Common myeloid progenitor, CD34-positive (primary cell): ENCODE data around the gene TBX6.
"Not testable (repeated sequence)": the region's sequence is repeated elsewhere in the genome, so short reads cannot be mapped to it uniquely, and the experiment has no call there.

Experiments
- CTCF ChIA-PET: fragments of 350-600 bp; sonication (Branson Sonifier 250); formaldehyde crosslinking; loops from one replicate; lab custom pipeline; 2021; ENCODE audit warnings: antibody characterized with exemption; lab: Charles Lee
- POLR2A ChIA-PET: fragments of 350-600 bp; sonication (Branson Sonifier 250); formaldehyde crosslinking; loops from one replicate; lab custom pipeline; 2021; ENCODE audit warnings: antibody characterized with exemption; lab: Charles Lee
- DNase-seq, 3 donors: peaks; one replicate each; pipeline versions ENCODE4 v3.0.0 to v3.0.0-alpha.2; 2013
- H3K27ac ChIP-seq, 2 experiments: 1 replicate in 1 of 2; 2 replicates in 1 of 2; pipeline ENCODE4 v1.7.0; 2013; ENCODE audit warnings: inconsistent platforms in 2 of 2, low read length in 2 of 2, mild to moderate bottlenecking in 2 of 2, low read depth in 1 of 2, moderate library complexity in 1 of 2; ENCODE audit not compliant: severe bottlenecking in 2 of 2, insufficient read depth in 1 of 2, poor library complexity in 1 of 2
- H3K27me3 ChIP-seq, 5 experiments: replicated peaks in 2 of 5; 1 replicate in 3 of 5; 2 replicates in 2 of 5; pipeline versions ENCODE4 v1.6.1 to v1.7.0; 2013; ENCODE audit warnings: low read length in 4 of 5, mild to moderate bottlenecking in 2 of 5, moderate library complexity in 2 of 5, inconsistent platforms in 1 of 5; ENCODE audit not compliant: insufficient read depth in 5 of 5, control insufficient read depth in 4 of 5
- H3K36me3 ChIP-seq, 4 experiments: 1 replicate in 2 of 4; 2 replicates in 2 of 4; pipeline versions ENCODE4 v1.6.1 to v1.7.0; 2013; ENCODE audit warnings: low read length in 3 of 4, control low read depth in 1 of 4, mild to moderate bottlenecking in 1 of 4; ENCODE audit not compliant: control insufficient read depth in 4 of 4, insufficient read depth in 4 of 4
- H3K4me1 ChIP-seq, 4 experiments: 1 replicate in 3 of 4; 2 replicates in 1 of 4; pipeline versions ENCODE4 v1.6.1 to v1.7.1; 2013; ENCODE audit warnings: low read length in 3 of 4, mild to moderate bottlenecking in 3 of 4, control low read depth in 1 of 4, inconsistent platforms in 1 of 4, moderate library complexity in 1 of 4; ENCODE audit not compliant: control insufficient read depth in 4 of 4, insufficient read depth in 4 of 4; ENCODE audit errors: control extremely low read depth in 1 of 4
- H3K4me3 ChIP-seq, 7 experiments: 1 replicate in 4 of 7; 2 replicates in 3 of 7; pipeline versions ENCODE4 v1.5.1 to v1.7.0; 2013; ENCODE audit warnings: mild to moderate bottlenecking in 7 of 7, low read length in 6 of 7, moderate library complexity in 6 of 7, inconsistent platforms in 2 of 7, low read depth in 2 of 7, control low read depth in 1 of 7; ENCODE audit not compliant: insufficient read depth in 4 of 7, control insufficient read depth in 1 of 7; ENCODE audit errors: extremely low read depth in 1 of 7
- H3K9me3 ChIP-seq, 5 experiments: 1 replicate in 4 of 5; 2 replicates in 1 of 5; pipeline versions ENCODE4 v1.6.1 to v1.7.1; 2013; ENCODE audit warnings: low read length in 4 of 5, mild to moderate bottlenecking in 2 of 5, inconsistent platforms in 1 of 5, low read depth in 1 of 5, moderate library complexity in 1 of 5; ENCODE audit not compliant: control insufficient read depth in 4 of 5, insufficient read depth in 2 of 5; ENCODE audit errors: control extremely low read depth in 1 of 5
- WGBS: methylation state at CpG from one replicate; pipeline ENCODE4 v1.1.5; 2013; ENCODE audit not compliant: insufficient coverage; 5-methylcytosine and 5-hydroxymethylcytosine counted together

TBX6 gene

DNA sequence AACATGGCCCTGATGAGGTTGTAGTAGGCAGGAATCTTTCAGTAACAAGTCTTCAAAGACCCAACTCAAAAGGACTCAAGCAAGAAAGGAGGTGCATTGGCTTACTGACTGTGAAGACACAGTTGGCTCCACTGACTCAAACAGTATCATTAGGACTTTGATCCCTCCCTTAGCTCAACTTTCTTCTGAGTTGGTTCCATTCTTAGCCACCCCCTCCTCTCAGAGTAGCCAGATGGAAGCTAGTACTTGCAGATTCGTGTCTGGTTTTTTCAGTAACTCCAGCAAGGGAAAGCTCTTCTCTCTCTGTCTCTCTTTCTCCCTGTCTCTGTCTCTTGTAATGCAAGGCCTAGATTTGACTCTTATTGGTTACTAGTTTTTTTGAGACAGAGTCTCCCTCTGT is 36.3 kb upstream of the TBX6 start:
- no peaks in the 10 kb centered on the region for H3K9me3 ChIP-seq
- H3K27me3 ChIP-seq = no peaks in the 10 kb centered on the region
- no peaks in the 10 kb centered on the region for H3K36me3 ChIP-seq
- ChIA-PET CTCF (no interaction called here), POLR2A (no interaction called here)
- no peak overlapping the region for H3K4me3 ChIP-seq
- DNase-seq = no peak
- peaks cover 2 to 12% (median 4%) of the 10 kb centered on the region in 4 experiments for H3K4me1 ChIP-seq
- no peak overlapping the region for H3K27ac ChIP-seq
- WGBS = 83% methylated on average over 1 of the region's 1 CpG

DNA sequence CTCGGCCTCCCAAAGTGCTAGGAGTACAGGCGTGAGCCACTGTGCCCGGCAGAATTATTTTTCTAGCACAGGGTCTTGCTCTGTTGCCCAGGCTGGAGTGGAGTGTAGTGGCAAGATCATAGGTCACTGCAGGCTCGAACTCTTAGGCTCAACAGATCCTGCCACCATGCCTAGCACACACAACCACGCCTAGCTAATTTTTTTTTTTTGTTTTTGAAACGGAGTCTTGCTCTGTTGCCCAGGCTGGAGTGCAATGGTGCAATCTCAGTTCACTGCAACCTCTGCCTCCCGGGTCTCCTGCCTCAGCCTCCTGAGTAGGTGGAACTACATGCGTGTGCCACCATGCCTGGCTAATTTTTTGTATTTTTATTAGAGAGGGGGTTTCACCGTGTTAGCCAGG is 34.0 kb upstream of the TBX6 start:
- CTCF ChIA-PET = interaction anchor here (2.4 kb wide), 1 partner anchor 10 kb away, joined by 6 read pairs; no protein-coding TSS in a partner anchor

DNA sequence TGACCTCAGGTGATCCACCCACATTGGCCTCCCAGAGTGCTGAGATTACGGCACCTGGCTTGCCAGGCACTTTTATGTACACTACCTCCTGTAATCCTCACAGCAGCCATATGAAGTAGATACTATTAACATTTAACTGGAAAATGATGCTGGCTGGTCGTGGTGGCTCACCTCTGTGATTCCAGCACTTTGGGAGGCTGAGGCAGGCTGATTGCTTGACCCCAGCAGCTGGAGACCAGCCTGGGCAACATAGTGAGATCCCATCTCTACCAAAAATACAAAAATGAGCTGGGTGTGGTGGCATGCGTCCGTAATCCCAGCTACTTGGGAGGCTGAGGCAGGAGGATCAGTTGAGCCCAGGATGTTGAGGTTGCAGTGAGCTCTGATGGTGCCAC is 33.3 kb upstream of the TBX6 start:
- ChIA-PET POLR2A (no interaction called here), CTCF (interaction anchor here (1.7 to 2.4 kb wide), 2 partner anchors 10 to 55 kb away, joined by 4 to 6 read pairs; no protein-coding TSS in a partner anchor)
- no peaks in the 10 kb centered on the region for H3K27me3 ChIP-seq
- no peak for DNase-seq
- H3K27ac ChIP-seq = no peak overlapping the region
- peaks cover 0 to 6% (median 0%) of the 10 kb centered on the region in 4 experiments for H3K36me3 ChIP-seq
- no peaks in the 10 kb centered on the region for H3K9me3 ChIP-seq
- no peak overlapping the region for H3K4me3 ChIP-seq
- 73% methylated on average over 2 of the region's 4 CpGs for WGBS
- H3K4me1 ChIP-seq = peaks cover 2 to 20% (median 16%) of the 10 kb centered on the region in 4 experiments

More for the DNA sequence above, 34.0 kb upstream of the TBX6 start:
- H3K27me3 ChIP-seq, H3K36me3 ChIP-seq, DNase-seq, H3K27ac ChIP-seq, H3K4me3 ChIP-seq, H3K9me3 ChIP-seq: not testable (repeated sequence)
- 99% methylated on average over 8 of the region's 9 CpGs for WGBS
- H3K4me1 ChIP-seq = peaks cover 2 to 20% (median 15%) of the 10 kb centered on the region in 4 experiments
- POLR2A ChIA-PET = interaction anchor here (0.6 kb wide), 1 partner anchor 202 kb away, joined by 4 read pairs; no protein-coding TSS in a partner anchor

DNA sequence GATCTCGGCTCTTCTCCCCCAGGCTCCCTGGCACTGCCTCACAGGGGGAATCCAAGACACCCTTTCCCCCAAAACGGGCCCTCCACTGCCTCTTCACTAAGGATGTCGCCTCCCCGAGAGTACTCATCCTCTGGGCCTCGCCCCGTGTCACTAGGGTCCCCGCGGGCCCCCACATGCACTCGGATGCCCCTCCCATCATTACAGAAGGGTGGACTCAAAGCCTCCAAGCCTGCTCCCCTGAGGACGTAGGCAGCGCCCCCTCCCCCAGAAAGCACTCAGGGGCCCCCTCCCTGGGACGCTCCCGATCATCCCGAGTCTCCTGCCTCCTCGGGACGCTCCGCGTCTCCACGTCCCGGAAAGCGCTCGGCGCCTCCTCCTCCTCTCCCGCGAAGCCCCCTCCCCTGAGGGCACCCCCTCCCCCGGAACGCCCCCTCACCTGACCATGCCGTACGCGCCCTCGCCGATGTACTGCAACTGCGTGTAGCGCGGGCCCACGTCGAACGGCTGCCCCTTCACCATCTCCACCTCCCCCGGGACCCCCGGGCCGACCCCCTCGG is 31.0 kb upstream of the TBX6 start:
- H3K4me3 ChIP-seq = peak overlapping the region; percentile 47 to 92 (median 69)
- peak overlapping the region; percentile 15 to 75 for H3K27ac ChIP-seq
- peak in 2 of 3 donors; percentile 14 to 35 for DNase-seq
- POLR2A ChIA-PET = no interaction called here
- no peaks in the 10 kb centered on the region for H3K27me3 ChIP-seq
- CTCF ChIA-PET = interaction anchor here (1.0 kb wide), 1 partner anchor 78 kb away, joined by 3 read pairs; no protein-coding TSS in a partner anchor
- H3K4me1 ChIP-seq = peaks cover 2 to 21% (median 17%) of the 10 kb centered on the region in 4 experiments
- peaks cover 9 to 23% (median 13%) of the 10 kb centered on the region in 4 experiments for H3K36me3 ChIP-seq
- under 1% methylated on average over 25 of the region's 42 CpGs for WGBS
- no peaks in the 10 kb centered on the region for H3K9me3 ChIP-seq

DNA sequence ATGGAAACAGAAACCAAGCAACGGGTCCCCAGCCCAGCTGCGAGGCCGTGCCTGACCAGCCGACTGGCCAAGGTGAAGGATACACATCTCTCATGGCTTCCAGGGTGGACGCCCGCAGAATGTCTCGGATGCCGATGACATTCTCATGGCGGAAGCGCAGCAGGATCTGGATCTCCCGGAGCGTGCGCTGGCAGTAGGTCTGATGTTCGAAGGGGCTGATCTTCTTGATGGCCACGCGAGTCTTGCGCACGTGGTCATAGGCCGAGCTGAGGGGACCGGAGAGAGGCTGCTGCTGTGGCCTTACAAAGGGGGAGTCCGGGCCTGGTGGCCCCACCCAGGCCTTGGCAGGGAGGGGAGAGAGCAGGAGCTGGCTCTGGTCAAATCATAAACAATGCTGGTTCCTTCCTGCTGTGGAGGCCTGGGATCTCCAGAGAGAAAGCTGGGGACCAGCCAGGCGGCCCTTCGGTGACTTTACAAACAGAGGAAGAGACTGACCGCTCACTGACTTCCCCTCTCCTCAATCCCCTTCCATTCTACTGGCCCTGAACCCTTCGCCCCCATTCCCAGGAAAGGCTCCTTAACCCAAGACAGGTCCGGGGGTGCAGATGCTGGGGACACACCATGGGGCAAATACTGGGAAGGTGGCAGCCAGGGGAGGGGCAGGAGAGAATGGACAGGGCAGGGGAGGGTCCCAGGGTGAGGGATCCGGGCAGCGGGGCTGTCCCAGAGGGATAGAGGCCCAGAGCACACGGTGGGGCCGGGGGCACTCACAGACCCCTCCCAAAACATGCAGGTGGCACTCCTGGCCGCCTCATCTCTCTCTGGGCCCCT is 30.2 kb upstream of the TBX6 start:
- no peak for DNase-seq
- peaks cover 2 to 21% (median 17%) of the 10 kb centered on the region in 4 experiments for H3K4me1 ChIP-seq
- H3K9me3 ChIP-seq = no peaks in the 10 kb centered on the region
- POLR2A ChIA-PET = no interaction called here
- no peaks in the 10 kb centered on the region for H3K27me3 ChIP-seq
- CTCF ChIA-PET = no interaction called here
- peak overlapping the region; percentile 47 to 92 (median 69) for H3K4me3 ChIP-seq
- peaks cover 9 to 27% (median 20%) of the 10 kb centered on the region in 4 experiments for H3K36me3 ChIP-seq
- WGBS = 73% methylated on average over 28 of the region's 31 CpGs
- H3K27ac ChIP-seq = peak overlapping the region in 1 of 2 experiments; percentile 75

DNA sequence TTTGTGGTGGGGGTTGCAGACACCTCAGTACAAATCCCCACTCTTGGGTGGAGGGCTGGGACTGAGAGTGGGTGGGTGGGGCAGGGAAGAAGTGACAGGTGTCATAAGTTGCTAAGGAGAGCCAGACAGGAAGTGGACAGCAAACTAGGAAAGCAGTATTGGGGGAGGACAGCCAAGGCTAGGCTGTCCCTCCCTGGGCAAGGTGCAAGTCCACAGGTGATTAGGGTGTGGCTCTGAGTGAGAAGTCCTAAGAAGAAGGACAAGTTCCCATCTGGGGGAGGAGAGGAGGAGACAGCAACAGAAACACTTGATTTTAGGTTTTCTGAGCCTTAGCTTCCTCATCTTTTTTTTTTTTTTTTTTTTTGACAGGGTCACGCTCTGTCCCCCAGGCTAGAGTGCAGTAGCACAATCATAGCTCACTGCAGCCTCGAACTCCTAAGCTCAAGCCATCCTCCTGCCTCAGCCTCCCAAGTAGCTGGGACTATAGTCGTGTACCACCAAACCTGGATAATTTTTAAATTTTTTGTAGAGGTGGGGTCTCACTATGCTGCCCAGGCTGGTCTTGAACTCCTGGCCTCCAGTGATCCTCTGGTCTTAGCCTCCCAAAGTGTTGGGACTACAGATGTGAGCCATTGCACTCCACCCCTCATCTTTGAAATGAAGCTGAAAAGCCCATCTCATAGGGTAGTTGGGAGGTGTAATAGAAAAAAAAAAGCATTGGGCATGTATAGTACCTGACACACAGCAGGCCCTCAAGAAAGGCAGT is 28.8 kb upstream of the TBX6 start:
- Histone ChIP-seq H3K4me1 (peaks cover 2 to 21% (median 17%) of the 10 kb centered on the region in 4 experiments), H3K27me3 (no peaks in the 10 kb centered on the region), H3K9me3 (no peaks in the 10 kb centered on the region), H3K27ac (no peak overlapping the region), H3K36me3 (peaks cover 11 to 31% (median 27%) of the 10 kb centered on the region in 4 experiments), H3K4me3 (no peak overlapping the region)
- DNase-seq = no peak
- WGBS = no CpG with 5 or more reads among the region's 3 CpGs
- ChIA-PET CTCF (interaction anchor here (1.8 kb wide), 1 partner anchor 28 kb away, joined by 8 read pairs; the partner anchor contains the start of gene TBX6), POLR2A (interaction anchor here (0.6 kb wide), 2 partner anchors 27 to 425 kb away, joined by 3 to 6 read pairs; no protein-coding TSS in a partner anchor)
